NCI-H226 (cell line): Measurements from ENCODE around the gene RNU5D-1.
"Not testable (repeated sequence)": the region's sequence is repeated elsewhere in the genome, so short reads cannot be mapped to it uniquely, and the experiment has no call there.

Experiments used
- DNase-seq: peaks from one replicate; pipeline ENCODE4 v3.0.0-alpha.2; 2015

The RNU5D-1 gene

GRCh38 chr1:44730741-44731512, at the start of gene RNU5D-1:
TSS of gene RNU5D-1 (minus strand) at chr1:44731170.
- DNase-seq: peak; percentile 96

GRCh38 chr1:44780583-44781121, 49.7 kb upstream of the RNU5D-1 start:
- DNase-seq: no peak

GRCh38 chr1:44778705-44779576, 48.0 kb upstream of the RNU5D-1 start:
- DNase-seq: no peak

GRCh38 chr1:44777969-44778635, 47.1 kb upstream of the RNU5D-1 start:
- no peak for DNase-seq

DNA sequence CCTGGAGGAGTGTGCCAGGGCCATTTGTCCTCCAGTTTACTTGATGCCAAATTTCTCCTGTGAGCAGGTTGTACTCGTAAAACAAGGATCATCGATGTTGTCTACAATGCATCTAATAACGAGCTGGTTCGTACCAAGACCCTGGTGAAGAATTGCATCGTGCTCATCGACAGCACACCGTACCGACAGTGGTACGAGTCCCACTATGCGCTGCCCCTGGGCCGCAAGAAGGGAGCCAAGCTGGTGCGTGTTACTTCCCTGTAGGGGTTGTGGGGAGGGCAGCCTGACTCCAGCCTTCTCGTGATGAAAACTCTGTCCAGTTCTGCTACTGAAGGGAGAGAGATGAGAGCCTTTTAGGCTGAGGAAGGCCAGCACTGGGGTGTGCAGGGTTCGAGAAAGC, 46.6 kb upstream of the RNU5D-1 start:
- DNase-seq: no peak

DNA sequence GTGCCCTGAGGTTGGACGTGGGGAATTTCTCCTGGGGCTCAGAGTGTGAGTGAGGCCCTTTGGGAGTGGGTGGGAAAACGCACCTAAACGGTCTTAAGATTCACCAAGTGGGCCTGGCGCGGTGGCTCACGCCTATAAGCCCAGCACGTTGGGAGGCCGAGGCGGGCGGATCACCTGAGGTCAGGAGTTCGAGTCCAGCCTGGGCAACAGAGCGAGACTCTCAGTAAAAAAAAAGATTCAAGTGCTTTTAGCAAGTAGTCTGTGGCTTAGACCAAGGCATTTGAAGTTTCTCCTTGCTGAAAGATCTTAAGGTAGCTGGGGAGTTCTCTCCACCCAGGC, 45.7 kb upstream of the RNU5D-1 start:
- DNase-seq: no peak

- no peak for DNase-seq
These were observed 45.2 kb upstream of the RNU5D-1 start for GRCh38 chr1:44775930-44776729.

GRCh38 chr1:44775078-44775929, 44.3 kb upstream of the RNU5D-1 start, which contains the start of gene RPS8:
TSS of gene RPS8 (plus strand) at chr1:44775540. CDS start at chr1:44775597, 57 bp downstream.
- DNase-seq: peak; percentile 89

DNA sequence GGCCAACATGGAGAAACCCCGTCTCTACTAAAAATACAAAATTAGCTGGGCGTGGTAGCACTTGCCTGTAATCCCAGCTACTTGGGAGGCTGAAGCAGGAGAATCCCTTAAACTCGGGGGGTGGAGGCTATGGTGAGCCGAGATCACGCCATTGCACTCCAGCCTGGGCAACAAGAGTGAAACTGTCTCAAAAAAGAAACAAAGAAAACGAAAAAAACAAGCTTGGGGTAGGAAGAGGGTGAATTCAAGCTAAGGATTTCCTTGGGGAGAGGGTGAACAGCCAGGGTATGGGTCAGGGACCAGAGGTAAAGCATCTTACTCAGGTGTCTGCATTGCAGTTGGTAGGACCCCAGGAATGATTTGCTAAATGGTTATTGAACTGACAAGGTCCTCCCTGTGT, 35.5 kb upstream of the RNU5D-1 start:
- not testable (repeated sequence) for DNase-seq

- DNase-seq: no peak
These were observed 29.9 kb upstream of the RNU5D-1 start for GRCh38 chr1:44760876-44761275.

- DNase-seq: no peak
These were observed 28.1 kb upstream of the RNU5D-1 start for GRCh38 chr1:44759077-44759476.

GRCh38 chr1:44757420-44757819, 26.4 kb upstream of the RNU5D-1 start:
- DNase-seq: no peak

- no peak for DNase-seq
These were observed 16.9 kb upstream of the RNU5D-1 start for GRCh38 chr1:44747878-44748277.

GRCh38 chr1:44743211-44743610, 12.2 kb upstream of the RNU5D-1 start:
- DNase-seq: no peak

DNA sequence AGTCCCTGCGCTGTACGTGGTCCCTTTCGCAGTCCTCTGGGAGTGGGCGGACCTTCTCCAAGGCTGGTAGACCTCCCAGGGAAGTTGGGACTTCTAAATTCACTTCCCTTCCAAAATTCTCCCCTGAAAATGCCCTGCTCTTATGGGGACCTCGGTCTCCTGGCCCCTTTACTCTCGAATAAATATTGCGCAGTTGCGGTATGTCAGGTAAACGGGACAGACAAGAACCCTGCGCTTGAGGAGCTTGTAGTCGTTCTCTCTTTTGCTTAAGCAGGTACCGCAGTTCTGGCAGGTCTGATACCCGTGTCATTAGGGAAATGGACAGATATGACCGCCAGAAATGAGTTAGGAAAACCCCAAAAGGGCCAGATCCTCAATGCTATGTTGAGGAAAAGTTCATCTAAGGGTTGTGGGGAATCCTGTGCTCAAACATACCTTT, 9.2 kb upstream of the RNU5D-1 start:
- DNase-seq: no peak

DNA sequence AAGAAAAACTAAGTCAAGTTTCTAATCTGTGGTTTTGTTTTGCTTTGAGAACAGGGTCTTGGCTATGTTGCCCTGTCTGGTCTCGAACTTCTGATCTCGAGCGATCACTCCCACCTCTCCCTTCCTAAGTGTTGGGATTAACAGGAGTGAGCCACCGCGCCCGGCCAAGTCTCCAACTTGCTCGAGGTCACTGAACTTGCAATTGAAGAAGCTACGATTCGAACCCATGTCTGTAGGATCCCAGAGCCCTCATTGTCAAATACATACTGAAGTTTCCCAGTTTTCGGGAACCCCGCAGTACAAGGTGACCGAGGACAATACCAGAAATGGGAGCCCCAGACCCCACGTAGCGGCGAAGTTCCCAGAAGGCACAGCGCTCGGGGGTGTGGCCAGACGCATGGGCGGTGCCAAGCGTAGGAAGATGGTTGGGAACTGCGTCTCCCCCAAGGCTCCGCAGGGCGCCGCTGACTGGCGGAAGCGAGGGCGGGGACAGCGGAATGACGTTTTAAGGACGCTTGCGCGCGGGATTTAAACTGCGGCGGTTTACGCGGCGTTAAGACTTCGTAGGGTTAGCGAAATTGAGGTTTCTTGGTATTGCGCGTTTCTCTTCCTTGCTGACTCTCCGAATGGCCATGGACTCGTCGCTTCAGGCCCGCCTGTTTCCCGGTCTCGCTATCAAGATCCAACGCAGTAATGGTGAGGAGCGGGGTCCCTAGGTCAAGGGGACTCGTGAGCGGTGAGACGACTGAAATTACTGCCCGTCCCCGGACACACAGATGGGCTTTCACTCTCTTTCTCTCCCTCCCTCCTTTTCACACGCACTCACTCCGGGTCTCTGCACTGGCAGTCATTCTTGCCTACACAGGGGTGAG, 8.6 kb upstream of the RNU5D-1 start, which contains the start of gene KIF2C:
TSS of gene KIF2C (plus strand) at position 531 of the 872 bp plus-strand sequence. CDS start at position 627, 96 bp downstream.
- peak; percentile 95 for DNase-seq

GRCh38 chr1:44738953-44739306, 8.0 kb upstream of the RNU5D-1 start:
- DNase-seq: not testable (repeated sequence)

- no peak for DNase-seq
These were observed 5.0 kb upstream of the RNU5D-1 start for GRCh38 chr1:44735992-44736391.

DNA sequence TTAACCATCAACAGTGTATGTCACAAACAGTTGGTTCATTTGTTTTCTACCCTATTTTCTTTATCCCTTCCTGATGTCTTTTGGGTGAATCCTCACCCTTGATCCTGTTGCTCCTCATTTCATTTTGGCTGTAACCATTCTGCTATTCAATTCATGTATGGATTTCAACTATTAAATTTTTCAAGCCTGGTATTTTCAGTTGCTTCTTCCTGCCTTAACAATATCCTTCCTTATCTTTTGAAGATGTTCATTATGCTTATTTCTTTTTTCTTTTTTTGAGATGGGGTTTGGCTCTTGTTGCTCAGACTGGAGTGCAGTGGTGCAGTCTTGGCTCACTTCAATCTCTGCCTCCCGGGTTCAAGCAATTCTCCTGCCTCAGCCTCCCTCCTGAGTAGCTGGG, 2.8 kb upstream of the RNU5D-1 start:
- DNase-seq: no peak

- no peak for DNase-seq
These were observed 2.4 kb upstream of the RNU5D-1 start for GRCh38 chr1:44733365-44733764.
